Hepatocyte (in vitro differentiated cells): ENCODE measurements around the gene ZMAT3.

ENCODE experiments used
- EZH2 ChIP-seq: fragments of 200-600 bp; sonication (generic); IDR thresholded peaks from 2 replicates; pipeline ENCODE4 v1.6.1; 2016; ENCODE audit warnings: antibody characterized with exemption, mild to moderate bottlenecking, borderline replicate concordance
- EZH2phosphoT487 ChIP-seq: fragments of 200-600 bp; sonication (generic); IDR thresholded peaks from one replicate; pipeline ENCODE4 v1.6.1; 2018; ENCODE audit warnings: antibody characterized with exemption, mild to moderate bottlenecking, low read depth, moderate library complexity; ENCODE audit not compliant: unreplicated experiment, severe bottlenecking
- TF ChIP-seq, protein P1 (sequence below): fragments of 200-600 bp; sonication (generic); IDR thresholded peaks from 2 replicates; pipeline ENCODE4 v1.5.1; 2016; ENCODE audit warnings: antibody characterized with exemption, mild to moderate bottlenecking; ENCODE audit not compliant: poor library complexity

DNA sequence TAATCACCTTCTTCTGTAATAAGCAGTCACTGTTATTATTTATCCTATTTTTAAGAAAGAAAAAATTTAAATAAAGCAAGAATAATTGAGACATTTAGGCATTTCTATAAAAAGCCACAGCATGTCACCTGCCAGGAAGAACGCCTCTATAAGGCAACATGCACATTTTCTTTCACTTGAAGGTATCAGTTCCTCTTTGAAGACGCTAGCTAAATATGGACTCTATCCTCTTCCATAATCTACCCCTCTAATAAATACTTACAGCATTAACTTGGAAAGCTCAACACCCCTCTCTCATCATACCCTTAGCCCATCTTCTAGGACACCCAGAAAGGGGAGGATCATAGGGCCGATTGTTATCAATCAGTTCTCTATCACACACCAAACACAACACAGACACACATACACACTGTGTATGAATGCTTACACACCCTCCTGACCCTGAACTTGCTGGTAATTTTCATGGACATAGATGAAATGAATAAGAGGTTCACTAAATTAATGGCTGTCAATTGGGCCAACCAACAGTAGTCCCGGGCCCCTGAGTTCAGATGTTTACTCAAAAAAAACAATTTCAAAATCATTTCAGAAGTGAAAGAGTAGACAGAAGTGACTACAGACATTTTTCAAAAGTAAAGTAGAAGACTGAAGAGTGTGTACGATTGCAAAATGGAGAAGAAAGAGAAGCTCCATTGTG lies 102.5 kb downstream of the ZMAT3 start:
- TF ChIP-seq, protein P1, sequence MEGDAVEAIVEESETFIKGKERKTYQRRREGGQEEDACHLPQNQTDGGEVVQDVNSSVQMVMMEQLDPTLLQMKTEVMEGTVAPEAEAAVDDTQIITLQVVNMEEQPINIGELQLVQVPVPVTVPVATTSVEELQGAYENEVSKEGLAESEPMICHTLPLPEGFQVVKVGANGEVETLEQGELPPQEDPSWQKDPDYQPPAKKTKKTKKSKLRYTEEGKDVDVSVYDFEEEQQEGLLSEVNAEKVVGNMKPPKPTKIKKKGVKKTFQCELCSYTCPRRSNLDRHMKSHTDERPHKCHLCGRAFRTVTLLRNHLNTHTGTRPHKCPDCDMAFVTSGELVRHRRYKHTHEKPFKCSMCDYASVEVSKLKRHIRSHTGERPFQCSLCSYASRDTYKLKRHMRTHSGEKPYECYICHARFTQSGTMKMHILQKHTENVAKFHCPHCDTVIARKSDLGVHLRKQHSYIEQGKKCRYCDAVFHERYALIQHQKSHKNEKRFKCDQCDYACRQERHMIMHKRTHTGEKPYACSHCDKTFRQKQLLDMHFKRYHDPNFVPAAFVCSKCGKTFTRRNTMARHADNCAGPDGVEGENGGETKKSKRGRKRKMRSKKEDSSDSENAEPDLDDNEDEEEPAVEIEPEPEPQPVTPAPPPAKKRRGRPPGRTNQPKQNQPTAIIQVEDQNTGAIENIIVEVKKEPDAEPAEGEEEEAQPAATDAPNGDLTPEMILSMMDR = no peak
- no peak for TF ChIP-seq EZH2phosphoT487
- no peak for TF ChIP-seq EZH2
